Brain pericyte (primary cell): Measurements from ENCODE around the gene NR3C1.
A peak's percentile ranks its signal among the peaks of the same experiment; 100 is the strongest.

Source experiments
- DNase-seq: peaks from one replicate; pipeline ENCODE4 v3.0.0-alpha.2; 2012; ENCODE audit warnings: low read depth, low spot score

The NR3C1 gene

DNA sequence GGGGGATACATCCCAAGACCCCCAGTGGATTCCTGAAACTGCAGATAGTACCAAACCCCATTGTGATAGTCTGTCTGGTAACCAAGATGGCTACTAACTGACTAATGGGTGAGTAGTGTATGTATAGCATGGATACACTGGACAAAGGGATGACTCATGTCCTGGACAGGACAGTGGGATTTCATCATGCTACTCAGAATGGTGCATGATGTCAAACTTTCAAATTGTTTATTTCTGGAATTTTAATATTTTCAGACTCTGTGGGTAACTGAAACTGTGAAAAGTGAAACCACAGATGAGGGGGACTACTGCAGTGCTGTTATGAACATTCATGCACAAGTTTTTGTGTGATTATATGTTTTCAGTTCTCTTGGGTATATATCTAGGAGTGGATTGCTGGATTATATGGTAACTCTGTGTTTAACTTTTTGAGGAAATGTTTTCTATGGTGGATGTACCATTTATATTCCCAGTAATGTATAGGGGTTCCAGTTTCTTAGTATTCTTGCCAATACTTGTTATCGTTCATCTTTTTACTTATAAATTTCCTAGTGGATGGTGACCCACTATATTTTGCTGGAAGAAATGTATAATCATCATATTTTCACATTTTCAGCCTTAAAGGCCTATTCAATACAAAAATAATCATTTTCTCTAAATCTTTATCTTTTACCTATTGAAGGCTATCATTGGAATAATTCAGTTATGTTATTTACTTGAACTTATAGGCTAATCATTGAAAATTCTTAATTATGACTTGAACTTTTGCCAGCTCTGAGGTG lies 140.9 kb downstream of the NR3C1 start:
- no peak for DNase-seq

DNA sequence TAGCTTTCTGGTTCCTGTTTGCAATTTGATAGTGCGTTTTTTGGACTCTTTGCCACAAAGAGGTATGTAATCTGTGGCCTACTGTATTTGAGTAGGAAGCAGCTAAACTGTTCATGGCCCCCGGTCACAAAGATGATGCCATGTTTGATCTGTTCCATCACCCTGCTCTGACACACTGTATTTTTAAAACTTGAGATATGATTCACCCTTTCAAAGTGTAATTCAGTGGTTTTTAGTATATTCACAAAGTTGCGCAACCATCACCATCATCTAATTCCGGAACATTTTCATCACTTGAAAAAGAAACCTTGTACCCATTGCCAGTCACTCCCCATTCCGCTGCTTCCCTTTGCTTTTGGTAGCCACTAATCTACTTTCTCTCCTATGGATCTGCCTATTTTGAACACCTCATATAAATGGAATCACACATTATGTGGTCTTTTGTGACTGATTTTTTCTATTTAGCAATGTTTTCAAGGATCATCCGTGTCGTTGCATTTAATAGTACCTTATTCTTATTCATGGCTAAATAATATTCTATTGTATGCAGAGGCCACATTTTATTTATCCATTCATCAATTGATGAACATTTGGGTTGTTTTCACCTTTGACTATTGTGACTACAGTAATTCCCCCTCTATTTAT lies 141.6 kb downstream of the NR3C1 start:
- no peak for DNase-seq

DNA sequence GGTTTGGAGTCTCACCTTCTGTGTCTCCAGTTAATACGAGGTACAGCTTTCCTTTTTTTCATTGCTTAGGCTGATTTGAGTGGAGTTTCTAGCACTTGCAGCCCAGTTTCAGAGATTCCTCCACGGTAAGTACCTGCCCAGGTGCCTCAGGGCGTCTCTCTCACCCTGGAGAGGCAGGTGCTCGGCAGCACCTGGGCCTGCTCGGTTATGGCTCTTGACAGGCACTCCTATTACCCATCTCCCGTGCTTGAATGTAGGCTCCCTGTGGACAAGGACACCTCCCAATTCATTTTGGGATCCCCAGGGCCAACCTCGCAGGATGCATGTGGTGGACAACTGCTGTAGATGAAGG lies 144.3 kb downstream of the NR3C1 start:
- DNase-seq: no peak

DNA sequence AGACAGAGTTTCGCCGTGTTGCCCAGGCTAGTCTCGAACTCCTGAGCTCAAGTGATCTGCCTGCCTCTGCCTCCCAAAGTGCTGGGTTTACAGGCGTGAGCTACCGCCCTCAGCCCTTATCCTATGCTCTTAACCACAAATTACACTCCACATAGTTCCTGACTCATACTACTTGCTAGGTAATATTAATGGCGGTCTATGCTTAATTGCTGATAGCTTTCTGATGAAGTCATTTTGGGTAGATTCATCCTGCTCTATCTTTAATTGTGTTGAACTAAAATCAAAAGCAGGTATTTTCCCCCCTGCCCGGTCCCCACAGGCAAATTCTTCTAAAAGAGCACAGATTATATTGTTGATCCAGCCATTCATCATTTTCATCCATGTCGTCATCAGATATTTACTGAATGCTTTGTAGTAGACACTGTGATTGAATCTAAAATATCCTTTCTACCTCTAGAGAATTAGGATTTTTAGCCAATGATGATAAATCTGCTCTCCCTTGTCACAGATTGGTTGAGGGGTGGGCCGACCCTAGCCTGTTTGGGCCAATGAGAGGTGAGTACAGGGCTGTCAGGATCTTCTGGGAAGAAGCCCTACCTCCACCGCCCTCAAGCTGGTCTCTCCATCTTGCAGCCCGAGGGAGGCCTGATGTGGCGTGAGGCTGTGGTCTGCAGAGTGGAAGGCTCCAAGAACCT lies 144.8 kb downstream of the NR3C1 start:
- DNase-seq: no peak

DNA sequence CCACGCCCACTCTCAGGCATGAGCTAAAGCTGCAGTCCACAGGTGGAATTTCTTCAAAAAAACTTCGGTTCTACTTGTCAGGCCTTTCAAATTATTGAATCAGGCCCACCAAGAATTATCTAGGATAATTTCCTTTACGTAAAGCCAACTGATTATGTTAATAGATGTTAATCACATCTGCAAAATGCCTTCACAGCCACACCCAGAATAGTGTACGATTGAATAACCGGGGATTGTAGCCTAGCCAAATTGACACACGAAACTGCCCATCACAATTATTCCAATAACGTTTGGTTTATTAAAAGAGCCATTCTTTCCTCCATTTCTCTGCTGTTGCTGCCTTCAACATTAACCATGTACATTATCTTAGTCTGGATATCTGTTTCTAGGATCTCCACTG lies 148.7 kb downstream of the NR3C1 start:
- DNase-seq: no peak

DNA sequence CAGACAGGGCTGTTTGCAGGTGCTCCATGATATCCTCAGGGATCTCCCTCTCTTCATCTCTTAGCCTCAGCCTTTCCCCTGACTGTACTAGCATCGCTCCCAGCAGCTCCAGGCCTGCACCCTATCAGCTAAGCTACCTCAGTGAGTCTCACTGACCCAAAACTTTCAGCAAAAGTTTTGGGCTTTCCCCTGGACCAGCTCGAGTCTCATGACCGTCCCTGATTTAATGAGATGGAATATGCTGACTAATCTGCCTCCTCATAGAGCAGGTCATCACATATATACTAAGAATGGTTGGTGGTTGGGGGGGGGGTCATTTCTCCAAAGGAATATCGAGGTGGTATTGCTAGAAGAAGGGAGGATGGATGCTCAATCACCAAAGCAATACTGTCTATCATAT lies 151.5 kb downstream of the NR3C1 start:
- DNase-seq: no peak

DNA sequence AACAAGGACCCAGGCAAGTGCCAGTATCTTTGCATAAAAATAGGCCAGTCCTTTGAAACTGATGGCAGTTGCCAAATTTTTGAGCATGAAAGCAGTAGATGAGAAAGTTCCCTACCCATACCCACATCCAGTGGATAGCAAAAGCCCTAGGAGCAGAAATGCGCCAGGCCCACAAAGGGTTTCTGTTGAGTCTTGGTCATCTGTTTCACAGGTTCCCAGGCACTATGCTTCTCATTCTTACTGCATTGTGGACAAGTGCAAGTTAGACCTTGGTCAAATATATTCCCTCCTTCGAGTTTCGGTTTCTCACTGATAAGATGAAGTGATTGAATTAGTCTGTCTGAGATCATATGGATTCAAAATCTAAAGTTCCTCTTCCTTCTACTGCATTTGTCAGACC lies 152.3 kb downstream of the NR3C1 start:
- DNase-seq: no peak

DNA sequence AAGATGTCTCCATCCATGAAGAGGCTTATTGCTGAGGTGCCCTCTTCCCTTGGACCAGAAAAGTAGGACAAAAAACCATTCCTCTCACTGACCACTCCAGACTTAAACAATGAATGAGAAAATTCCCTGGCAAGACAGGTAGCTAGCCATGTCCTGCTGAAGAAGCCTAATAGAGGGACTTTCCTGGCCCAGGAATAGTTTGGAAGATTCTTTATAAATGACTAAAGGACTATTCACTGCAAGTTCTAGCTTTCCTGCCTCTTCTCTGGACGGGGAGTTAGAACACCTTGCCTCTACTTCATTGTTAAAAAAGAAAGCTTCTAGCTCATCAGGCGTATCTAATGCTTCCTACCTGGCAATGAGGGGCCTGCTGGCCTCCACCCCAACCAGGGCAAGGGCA lies 153.6 kb downstream of the NR3C1 start:
- DNase-seq: no peak

DNA sequence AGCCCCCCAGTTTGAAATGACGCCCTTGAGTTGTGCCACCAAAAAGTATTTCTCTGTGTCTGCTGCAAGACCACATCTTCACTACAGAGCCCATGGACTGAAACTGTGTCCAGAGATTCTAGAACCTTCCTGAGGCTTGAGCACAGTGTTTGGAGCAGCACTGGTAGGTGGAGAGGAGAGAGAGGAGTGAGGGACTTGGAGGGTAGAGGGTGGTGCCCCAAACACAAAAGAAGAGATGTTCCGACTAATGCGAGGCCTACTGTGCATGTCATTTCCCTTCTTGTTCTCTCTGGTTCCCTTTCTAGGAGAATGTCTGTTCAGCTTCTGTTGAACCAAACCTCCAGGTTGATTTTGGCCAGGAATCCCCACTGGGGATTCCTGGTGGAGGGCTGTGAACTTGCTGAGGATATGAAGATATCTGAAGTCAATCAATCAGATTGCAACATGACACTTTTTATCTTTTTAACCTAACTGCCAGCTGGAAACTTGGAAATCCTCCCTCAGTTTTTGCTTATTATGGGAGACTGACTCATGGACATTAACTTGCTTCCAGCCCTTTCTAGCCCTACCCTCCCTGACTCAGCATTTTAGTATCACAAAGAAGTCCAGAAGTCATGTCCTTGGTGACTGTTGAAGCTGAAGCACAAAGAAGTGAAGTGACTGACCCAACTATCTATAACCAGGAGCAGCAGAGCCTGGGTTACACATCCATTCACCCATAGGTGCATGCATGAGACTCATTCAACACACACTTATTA lies 154.5 kb downstream of the NR3C1 start:
- no peak for DNase-seq

DNA sequence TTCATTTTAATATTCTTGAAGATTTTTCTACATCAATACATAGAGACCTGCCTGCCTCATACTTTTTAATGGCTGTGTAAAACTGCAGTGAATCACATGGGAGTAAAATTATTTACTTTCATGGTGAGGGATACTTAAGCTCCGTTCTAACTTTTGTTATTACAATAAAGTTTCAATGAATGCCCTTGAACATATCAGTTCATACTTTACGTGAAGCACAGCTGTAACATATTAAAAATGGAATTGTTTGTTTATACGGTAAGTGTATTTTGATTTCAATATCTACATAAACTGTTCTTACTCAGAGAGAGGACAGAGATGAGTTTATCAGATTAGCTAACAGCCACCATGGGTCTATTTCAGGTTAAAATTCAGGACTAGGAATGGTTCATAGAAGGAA lies 155.1 kb downstream of the NR3C1 start:
- no peak for DNase-seq

DNA sequence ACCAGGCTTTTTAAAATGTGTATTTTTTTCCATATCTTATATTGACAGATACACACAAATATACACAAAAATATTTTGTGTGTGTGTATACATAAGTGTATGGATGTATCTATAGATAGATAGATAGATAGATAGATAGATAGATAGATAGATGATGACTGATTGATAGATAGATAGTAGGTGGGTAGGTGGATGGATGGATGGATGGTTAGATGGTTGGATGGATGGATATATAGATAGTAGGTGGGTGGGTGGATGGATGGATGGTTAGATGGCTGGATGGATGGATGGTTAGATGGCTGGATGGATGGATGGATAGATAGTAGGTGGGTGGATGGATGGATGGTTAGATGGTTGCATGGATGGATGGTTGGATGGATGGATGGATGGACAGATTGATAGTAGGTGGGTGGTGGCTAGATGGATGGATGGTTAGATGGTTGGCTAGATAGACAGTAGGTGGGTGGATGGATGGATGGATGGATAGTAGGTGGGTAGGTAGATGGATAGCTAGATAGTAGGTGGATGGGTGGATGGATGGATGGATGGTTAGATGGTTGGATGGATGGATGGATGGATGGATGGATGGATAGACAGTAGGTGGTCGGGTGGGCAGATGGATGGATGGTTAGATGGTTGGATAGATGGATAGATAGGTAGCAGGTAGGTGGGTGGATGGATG lies 156.2 kb downstream of the NR3C1 start:
- no peak for DNase-seq

DNA sequence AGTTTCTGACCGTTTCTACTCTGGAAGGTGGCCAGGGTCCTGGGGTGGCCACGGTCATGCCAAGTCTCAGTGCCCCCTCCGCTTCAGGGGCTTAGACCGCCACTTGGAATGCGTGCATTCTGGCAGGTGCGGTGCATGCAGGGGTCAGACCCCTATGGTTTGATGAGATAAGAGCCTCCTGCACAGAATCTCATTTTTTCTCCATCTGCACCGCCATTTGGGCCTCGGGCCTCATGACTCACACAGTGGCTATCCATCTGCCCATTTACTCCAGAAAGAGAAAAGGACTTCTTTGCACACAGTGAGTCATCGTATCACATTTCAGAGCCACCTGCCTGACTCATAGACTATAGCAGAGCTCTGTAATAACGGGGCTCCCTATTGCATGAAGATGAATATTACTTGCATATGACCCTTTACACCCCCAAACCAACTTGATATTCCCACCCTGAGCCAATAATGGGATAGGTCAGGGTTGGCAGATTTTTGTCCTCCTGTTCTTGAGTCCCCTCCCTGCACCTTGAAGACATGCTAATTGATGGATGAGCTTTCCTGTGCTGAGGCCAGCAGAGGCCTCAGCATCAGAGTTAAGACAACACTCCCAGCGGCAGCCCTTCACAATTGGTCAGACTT lies 157.4 kb downstream of the NR3C1 start:
- DNase-seq: no peak

DNA sequence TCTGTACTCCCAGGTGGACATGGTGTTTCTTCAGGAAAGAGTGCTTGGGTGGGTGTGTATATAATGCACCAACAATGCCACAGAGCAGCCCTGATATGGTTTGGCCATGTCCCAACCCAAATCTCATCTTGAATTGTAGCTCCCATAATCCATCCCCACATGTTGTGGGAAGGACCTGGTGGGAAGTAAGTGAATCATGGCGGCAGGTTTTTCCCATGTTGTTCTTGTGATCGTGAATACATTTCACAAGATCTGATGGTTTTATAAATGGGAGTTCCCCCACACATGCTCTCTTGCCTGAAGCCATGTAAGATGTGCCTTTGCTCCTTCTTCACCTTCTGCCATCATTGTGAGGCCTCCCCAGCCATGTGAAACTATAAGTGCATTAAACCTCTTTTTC lies 158.5 kb downstream of the NR3C1 start:
- DNase-seq: no peak

DNA sequence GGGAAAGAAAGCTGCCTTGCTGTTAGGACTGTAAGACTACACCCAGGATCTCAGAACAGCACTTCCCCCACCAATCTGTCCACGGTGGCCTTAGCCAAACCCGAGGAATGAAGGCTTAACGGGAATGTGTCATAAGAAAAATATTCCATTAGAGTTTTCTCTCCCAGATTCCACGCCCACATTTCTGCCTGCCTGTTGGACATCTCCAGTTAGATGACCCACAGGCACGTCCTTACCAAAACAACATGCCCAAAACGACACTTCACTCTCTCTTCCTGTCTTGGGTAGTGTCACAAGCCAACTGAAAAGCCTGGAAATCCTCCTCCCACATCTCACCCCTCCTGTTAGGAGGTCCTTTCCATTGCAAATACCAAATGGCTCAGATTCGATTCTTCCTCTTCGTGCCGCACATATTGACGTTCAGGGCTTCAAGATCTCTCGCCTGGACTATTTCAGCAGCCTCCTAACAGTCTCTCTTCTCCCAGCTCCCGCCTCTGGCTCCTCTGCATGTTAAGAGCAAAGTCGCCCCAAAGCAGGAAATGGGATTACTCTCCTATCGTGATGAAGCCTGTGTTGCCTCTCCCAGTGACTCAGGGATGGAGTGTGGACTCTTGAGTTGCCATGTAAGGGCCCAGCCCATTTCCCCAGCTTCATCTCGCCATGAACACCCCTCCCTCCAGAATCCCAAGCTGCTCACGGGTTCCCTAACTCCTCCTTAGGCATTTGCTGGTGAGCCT lies 159.3 kb downstream of the NR3C1 start:
- peak; percentile 65 for DNase-seq

DNA sequence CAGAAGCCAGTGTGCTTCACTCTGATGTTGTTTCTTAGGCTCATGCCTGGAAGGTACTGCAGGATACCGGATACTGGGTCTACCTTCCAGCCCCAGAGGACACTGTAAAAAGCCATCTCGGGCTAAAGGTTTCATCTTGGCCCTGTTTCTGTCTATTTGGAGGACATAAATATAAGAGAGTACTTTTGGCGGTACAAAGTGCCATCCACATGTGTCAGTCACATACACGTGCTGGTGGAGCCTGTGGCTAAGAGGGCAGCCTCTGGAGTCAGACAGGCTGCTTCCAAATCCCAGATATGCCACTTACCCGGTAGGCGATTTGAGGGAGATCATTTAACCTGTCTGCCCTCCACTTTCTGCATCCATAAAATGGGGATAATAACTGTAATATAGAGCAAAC lies 160.4 kb downstream of the NR3C1 start:
- no peak for DNase-seq

DNA sequence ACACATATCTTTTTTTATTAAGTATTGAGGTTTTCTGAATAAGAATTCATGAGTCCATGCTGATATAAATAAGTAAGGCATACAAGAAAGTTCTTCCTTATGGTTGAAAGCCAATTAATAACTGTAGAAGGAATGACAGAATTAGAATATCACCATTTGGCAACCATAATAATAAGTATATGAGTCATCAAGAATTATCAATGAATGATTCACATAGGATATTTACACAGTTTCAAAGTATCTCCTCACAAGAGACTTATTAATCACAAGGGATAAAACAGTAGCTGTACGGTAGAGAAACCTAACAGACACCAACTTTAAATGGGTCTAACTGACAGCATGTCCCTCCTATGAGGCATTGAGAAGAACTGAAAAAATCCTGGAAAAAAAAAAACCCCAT lies 161.6 kb downstream of the NR3C1 start:
- no peak for DNase-seq

DNA sequence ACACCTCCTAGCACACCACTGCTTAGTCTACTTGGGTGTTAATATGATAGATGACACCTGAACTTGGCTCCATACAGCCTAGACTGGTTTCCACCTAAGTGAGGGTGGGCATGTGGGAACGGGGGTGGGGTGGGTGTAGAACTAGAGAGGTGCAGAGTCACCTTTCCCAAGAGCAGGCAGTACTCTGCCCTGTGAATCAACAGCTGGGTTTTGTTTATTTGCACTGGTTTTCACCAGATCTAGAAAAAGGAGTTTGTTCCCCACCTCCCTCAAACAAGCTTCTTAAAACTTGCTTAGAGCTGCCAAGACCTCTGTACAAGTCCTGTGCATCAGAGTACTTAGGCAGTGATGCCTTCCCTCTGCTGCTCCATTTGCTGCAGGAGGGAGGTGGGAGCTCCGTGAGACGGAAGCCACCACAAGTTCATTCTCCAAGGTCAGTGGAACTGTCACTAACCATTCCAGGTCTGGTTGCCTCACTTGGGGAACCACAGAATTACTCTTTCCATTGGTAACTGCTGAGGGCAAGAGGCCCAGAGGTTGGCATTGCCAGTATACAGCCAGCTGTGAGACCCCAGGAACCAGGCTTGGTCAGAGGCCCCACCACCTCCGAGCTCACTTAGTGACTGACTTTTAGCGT lies 163.5 kb downstream of the NR3C1 start:
- no peak for DNase-seq

DNA sequence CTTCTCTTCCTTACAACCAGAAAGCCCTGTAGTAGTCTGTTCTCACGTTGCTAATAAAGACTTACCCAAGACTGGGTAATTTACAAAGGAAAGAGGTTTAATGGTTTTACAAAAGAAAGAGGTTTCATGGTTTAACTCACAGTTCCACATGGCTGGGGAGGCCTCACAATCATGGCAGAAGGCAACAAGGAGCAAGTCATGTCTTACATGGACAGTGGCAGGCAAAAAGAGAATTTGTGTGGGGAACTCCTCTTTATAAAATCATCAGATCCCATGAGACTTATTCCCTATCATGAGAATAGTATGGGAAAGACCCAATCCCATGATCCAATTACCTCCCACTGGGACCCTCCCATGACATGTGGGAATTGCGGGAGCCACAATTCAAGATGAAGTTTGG lies 164.9 kb downstream of the NR3C1 start:
- no peak for DNase-seq

DNA sequence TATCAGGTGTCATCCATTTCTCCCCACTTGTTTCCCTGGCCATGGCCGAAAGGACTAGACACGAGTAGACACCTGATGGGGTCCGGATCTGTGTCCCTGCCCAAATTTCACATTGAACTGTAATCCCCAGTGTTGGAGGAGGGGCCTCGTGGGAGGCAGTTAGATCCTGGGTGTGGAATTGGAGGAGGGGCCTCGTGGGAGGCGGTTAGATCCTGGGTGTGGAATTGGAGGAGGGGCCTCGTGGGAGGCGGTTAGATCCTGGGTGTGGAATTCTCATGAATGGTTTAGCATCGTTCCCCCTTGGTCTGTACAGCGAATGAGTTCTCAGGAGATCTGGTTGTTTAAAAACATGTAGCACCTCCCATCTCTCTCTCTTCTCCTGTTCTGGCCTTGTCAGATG lies 165.8 kb downstream of the NR3C1 start:
- no peak for DNase-seq

DNA sequence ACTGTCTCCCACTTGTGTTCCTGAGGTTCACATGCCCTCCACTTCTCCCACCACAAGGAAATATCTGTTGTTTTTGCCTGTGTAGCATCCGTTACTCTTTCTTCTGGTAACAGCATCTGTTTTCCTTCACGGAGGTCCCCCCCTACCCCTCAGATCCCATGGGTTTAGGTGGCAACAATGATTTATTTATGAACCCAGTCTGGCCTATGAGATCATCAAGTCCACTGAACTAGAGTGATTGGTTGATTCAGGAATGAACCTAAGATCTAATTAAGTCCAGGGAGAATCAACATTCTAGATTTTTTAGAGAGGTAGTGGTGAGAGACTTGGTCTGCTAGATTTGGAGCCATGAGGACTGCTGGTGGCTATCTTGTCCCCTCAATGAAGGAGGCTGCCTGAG lies 166.8 kb downstream of the NR3C1 start:
- no peak for DNase-seq
